ENCODE data around the gene FEM1B. TPM values are rescaled to one million over a fixed set of nuclear protein-coding genes. Genes with fewer than 3 reads are reported as not detected.

Gene FEM1B
- total RNA-seq, 1 experiment from 2014 or later: 70.2 TPM

GRCh38 chr15:68310804-68311463, 33.4 kb downstream of the FEM1B start:
- Mint-ChIP-seq H3K9me3 (ENCODE audit: unreplicated experiment) (no peaks in the 10 kb centered on the region), H3K36me3 (ENCODE audit: insufficient read depth, unreplicated experiment) (no peaks in the 10 kb centered on the region), H3K4me1 (ENCODE audit: insufficient read depth, unreplicated experiment) (peaks cover 9% of the 10 kb centered on the region), H3K27ac (ENCODE audit: low read depth, unreplicated experiment) (no peak overlapping the region), H3K27me3 (ENCODE audit: insufficient read depth, unreplicated experiment) (no peaks in the 10 kb centered on the region), H3K4me3 (ENCODE audit: unreplicated experiment) (no peak overlapping the region)
- ChIA-PET CTCF (interaction anchor here (0.7 to 1.6 kb wide), 5 partner anchors 30 to 565 kb away, joined by 4 to 5 read pairs (median 4); no protein-coding TSS in a partner anchor), POLR2A (interaction anchor here (0.6 kb wide), 1 partner anchor 32 kb away, joined by 4 read pairs; no protein-coding TSS in a partner anchor)
- TF ChIP-seq CTCF (IDR thresholded peaks at IDR 0.05; ENCODE audit: unreplicated experiment): no peak
- intact Hi-C loops (cut with micrococcal nuclease): no loop called here
- BruUV-seq (replicated peaks): no TSS peak
- DNase-seq (ENCODE audit: unreplicated experiment): no peak

- BruUV-seq (replicated peaks): no TSS peak
- Mint-ChIP-seq H3K4me3 (ENCODE audit: unreplicated experiment) (no peak overlapping the region), H3K36me3 (ENCODE audit: insufficient read depth, unreplicated experiment) (no peaks in the 10 kb centered on the region), H3K4me1 (ENCODE audit: insufficient read depth, unreplicated experiment) (peaks cover 4% of the 10 kb centered on the region), H3K9me3 (ENCODE audit: unreplicated experiment) (no peaks in the 10 kb centered on the region), H3K27me3 (ENCODE audit: insufficient read depth, unreplicated experiment) (no peaks in the 10 kb centered on the region), H3K27ac (ENCODE audit: low read depth, unreplicated experiment) (no peak overlapping the region)
- no peak for DNase-seq (ENCODE audit: unreplicated experiment)
- POLR2A ChIA-PET: interaction anchor here (0.6 kb wide), 1 partner anchor 33 kb away, joined by 4 read pairs; no protein-coding TSS in a partner anchor
- CTCF ChIA-PET: interaction anchor here (0.9 to 1.6 kb wide), 4 partner anchors 30 to 564 kb away, joined by 4 to 5 read pairs (median 4); no protein-coding TSS in a partner anchor
- TF ChIP-seq CTCF (IDR thresholded peaks at IDR 0.05; ENCODE audit: unreplicated experiment): no peak
- intact Hi-C loops (cut with micrococcal nuclease): no loop called here
Measured at GRCh38 chr15:68311464-68311835, 33.9 kb downstream of the FEM1B start.

- CTCF ChIA-PET: interaction anchor here (0.9 to 1.6 kb wide), 3 partner anchors 29 to 362 kb away, joined by 4 to 5 read pairs (median 4); no protein-coding TSS in a partner anchor
- intact Hi-C loops (cut with micrococcal nuclease): no loop called here
- no peaks in the 10 kb centered on the region for H3K4me1 Mint-ChIP-seq (ENCODE audit: insufficient read depth, unreplicated experiment)
Measured at GRCh38 chr15:68311859-68312557, 34.5 kb downstream of the FEM1B start.

More at GRCh38 chr15:68311859-68312557, 34.5 kb downstream of the FEM1B start:
- Mint-ChIP-seq H3K36me3 (ENCODE audit: insufficient read depth, unreplicated experiment) (no peaks in the 10 kb centered on the region), H3K27ac (ENCODE audit: low read depth, unreplicated experiment) (no peak overlapping the region), H3K27me3 (ENCODE audit: insufficient read depth, unreplicated experiment) (no peaks in the 10 kb centered on the region), H3K4me3 (ENCODE audit: unreplicated experiment) (no peak overlapping the region), H3K9me3 (ENCODE audit: unreplicated experiment) (no peaks in the 10 kb centered on the region)
- no peak for DNase-seq (ENCODE audit: unreplicated experiment)
- TF ChIP-seq CTCF (IDR thresholded peaks at IDR 0.05; ENCODE audit: unreplicated experiment): no peak
- POLR2A ChIA-PET: no interaction called here
- BruUV-seq (replicated peaks): no TSS peak
